ENCODE results near the gene RGS7BP.

DNA sequence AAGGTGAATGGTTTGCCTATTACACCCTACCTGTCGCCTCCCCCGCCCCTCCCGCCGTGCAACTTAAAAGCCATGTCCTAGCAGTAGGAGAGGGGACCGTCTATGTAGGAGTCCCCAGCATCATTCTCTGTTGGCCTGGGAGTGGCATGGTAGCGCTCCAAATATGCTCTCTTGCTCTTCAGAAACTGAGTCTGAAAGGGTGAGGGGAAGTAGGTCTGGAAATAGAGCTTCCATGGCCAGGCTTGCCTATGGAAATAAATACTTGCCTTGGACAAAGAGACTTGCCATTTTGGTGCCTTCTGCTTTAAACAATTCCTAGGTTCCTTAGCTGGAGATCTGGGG lies 1.4 kb downstream of the RGS7BP start:
- TF ChIP-seq, protein P1, sequence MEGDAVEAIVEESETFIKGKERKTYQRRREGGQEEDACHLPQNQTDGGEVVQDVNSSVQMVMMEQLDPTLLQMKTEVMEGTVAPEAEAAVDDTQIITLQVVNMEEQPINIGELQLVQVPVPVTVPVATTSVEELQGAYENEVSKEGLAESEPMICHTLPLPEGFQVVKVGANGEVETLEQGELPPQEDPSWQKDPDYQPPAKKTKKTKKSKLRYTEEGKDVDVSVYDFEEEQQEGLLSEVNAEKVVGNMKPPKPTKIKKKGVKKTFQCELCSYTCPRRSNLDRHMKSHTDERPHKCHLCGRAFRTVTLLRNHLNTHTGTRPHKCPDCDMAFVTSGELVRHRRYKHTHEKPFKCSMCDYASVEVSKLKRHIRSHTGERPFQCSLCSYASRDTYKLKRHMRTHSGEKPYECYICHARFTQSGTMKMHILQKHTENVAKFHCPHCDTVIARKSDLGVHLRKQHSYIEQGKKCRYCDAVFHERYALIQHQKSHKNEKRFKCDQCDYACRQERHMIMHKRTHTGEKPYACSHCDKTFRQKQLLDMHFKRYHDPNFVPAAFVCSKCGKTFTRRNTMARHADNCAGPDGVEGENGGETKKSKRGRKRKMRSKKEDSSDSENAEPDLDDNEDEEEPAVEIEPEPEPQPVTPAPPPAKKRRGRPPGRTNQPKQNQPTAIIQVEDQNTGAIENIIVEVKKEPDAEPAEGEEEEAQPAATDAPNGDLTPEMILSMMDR (IDR thresholded peaks at IDR 0.05): no peak
- TF ChIP-seq POLR2A (IDR thresholded peaks at IDR 0.05): no peak
